Kidney tubule cell (primary cell): ENCODE measurements around the gene ASB3.
"Not testable (repeated sequence)": the region's sequence is repeated elsewhere in the genome, so short reads cannot be mapped to it uniquely, and the experiment has no call there.

Source experiments
- DNase-seq: peaks from one replicate; pipeline ENCODE4 v3.0.0-alpha.2; 2018; ENCODE audit warnings: low spot score

ASB3 gene

GRCh38 chr2:53737091-53737490 is 49.7 kb downstream of the ASB3 start:
- no peak for DNase-seq

- no peak for DNase-seq
Measured at GRCh38 chr2:53729143-53729762, 57.5 kb downstream of the ASB3 start.

GRCh38 chr2:53727921-53728320 is 58.8 kb downstream of the ASB3 start:
- no peak for DNase-seq

- no peak for DNase-seq
Measured at GRCh38 chr2:53725662-53726061, 61.1 kb downstream of the ASB3 start.

- no peak for DNase-seq
Measured at GRCh38 chr2:53724536-53724935, 62.2 kb downstream of the ASB3 start.

- DNase-seq: not testable (repeated sequence)
Measured at GRCh38 chr2:53720944-53721343, 65.8 kb downstream of the ASB3 start.

- no peak for DNase-seq
Measured at GRCh38 chr2:53715568-53715967, 71.2 kb downstream of the ASB3 start.

GRCh38 chr2:53711271-53711780 is 75.4 kb downstream of the ASB3 start:
- no peak for DNase-seq

GRCh38 chr2:53708988-53709387 is 77.8 kb downstream of the ASB3 start:
- DNase-seq: no peak

- no peak for DNase-seq
Measured at GRCh38 chr2:53701221-53701620, 85.5 kb downstream of the ASB3 start.

GRCh38 chr2:53697686-53698085 is 89.1 kb downstream of the ASB3 start:
- DNase-seq: no peak

GRCh38 chr2:53697092-53697491 is 89.7 kb downstream of the ASB3 start:
- DNase-seq: no peak

- no peak for DNase-seq
Measured at GRCh38 chr2:53695575-53695974, 91.2 kb downstream of the ASB3 start.

- no peak for DNase-seq
Measured at GRCh38 chr2:53694096-53694771, 92.5 kb downstream of the ASB3 start.

- no peak for DNase-seq
Measured at GRCh38 chr2:53690876-53691275, 95.9 kb downstream of the ASB3 start.

GRCh38 chr2:53672881-53673522 is 113.8 kb downstream of the ASB3 start:
- DNase-seq: peak; percentile 25

GRCh38 chr2:53670331-53670730 is 116.4 kb downstream of the ASB3 start:
- no peak for DNase-seq

- DNase-seq: no peak
Measured at GRCh38 chr2:53668624-53669026, 118.1 kb downstream of the ASB3 start.

GRCh38 chr2:53667130-53667529 is 119.6 kb downstream of the ASB3 start:
- DNase-seq: not testable (repeated sequence)

- DNase-seq: no peak
Measured at GRCh38 chr2:53660886-53661285, 125.9 kb downstream of the ASB3 start.

- DNase-seq: not testable (repeated sequence)
Measured at GRCh38 chr2:53658474-53658873, 128.3 kb downstream of the ASB3 start.

- no peak for DNase-seq
Measured at GRCh38 chr2:53655256-53655655, 131.5 kb downstream of the ASB3 start.

- no peak for DNase-seq
Measured at GRCh38 chr2:53654396-53654795, 132.4 kb downstream of the ASB3 start.
